Choroid plexus epithelial cell (primary cell): ENCODE data around the gene KCNK2.

ENCODE experiments used
- DNase-seq: peaks from one replicate; pipeline ENCODE4 v3.0.0-alpha.2; 2010; ENCODE audit warnings: low read depth
- H3K4me3 ChIP-seq: 2 replicates; pipeline ENCODE4 v1.5.1; 2011; ENCODE audit warnings: low read depth, mild to moderate bottlenecking, control low read depth, low read length, moderate library complexity
- CTCF ChIP-seq: conservative IDR thresholded peaks from 2 replicates; pipeline ENCODE4 v1.5.1; 2011; ENCODE audit warnings: low read depth, mild to moderate bottlenecking, control low read depth, inconsistent platforms, low read length, moderate library complexity

KCNK2 gene

GRCh38 chr1:215228193-215228592, 145.7 kb downstream of the KCNK2 start:
- no peak for DNase-seq
- TF ChIP-seq CTCF: no peak
- H3K4me3 ChIP-seq: no peak overlapping the region

- H3K4me3 ChIP-seq: no peak overlapping the region
- no peak for TF ChIP-seq CTCF
- no peak for DNase-seq
Measured at GRCh38 chr1:215241451-215241850, 158.9 kb downstream of the KCNK2 start.

GRCh38 chr1:215243345-215244054, 161.0 kb downstream of the KCNK2 start:
- TF ChIP-seq CTCF: no peak
- DNase-seq: no peak
- no peak overlapping the region for H3K4me3 ChIP-seq

- no peak for TF ChIP-seq CTCF
- no peak for DNase-seq
- no peak overlapping the region for H3K4me3 ChIP-seq
Measured at GRCh38 chr1:215250913-215251312, 168.4 kb downstream of the KCNK2 start.

- H3K4me3 ChIP-seq: no peak overlapping the region
- DNase-seq: no peak
- no peak for TF ChIP-seq CTCF
Measured at GRCh38 chr1:215251428-215251827, 168.9 kb downstream of the KCNK2 start.

GRCh38 chr1:215252164-215252563, 169.6 kb downstream of the KCNK2 start:
- H3K4me3 ChIP-seq: no peak overlapping the region
- TF ChIP-seq CTCF: no peak
- DNase-seq: no peak
